Measurements from ENCODE around the gene KRTAP21-1. TPM values are rescaled to one million over a fixed set of nuclear protein-coding genes. Genes with fewer than 3 reads are reported as not detected.

Gene KRTAP21-1
- total and polyA plus RNA-seq, 9 of the 15 experiments (the other 6 are each of a cell fraction or from before 2014, with no cell fraction given): not detected

DNA sequence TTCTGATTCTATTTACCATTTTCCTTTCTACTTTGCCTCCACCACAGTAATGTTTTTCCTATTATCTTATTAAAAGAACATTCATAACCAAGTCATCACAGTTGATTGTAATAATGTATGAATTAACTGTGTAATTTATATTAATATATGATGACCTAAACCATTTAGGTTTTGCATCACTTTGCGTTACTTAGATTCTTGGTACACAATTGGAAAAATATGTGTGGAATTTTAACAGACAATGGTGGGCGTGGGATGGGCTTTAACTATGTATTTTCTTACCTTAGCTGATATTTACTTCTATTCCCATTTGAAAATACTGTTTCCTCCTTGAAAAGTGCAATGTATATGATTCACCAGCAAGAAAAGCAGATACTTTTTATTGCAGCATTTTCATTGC is 40.3 kb downstream of the KRTAP21-1 start:
- 0% methylated on average over 2 of the region's 2 CpGs for WGBS (ENCODE audit: insufficient coverage, low coverage, missing lambda C conversion rate)
- no peak overlapping the region for H3K27ac ChIP-seq (ENCODE audit: extremely low read depth, low read depth, low read length)
- H4K20me1 ChIP-seq (replicated peaks; ENCODE audit: control insufficient read depth, insufficient read depth, low read length): no peaks in the 10 kb centered on the region
- no TSS peak for BruUV-seq (replicated peaks)
- no peak overlapping the region for H2AFZ ChIP-seq (ENCODE audit: low read depth, low read length)
- no peaks in the 10 kb centered on the region for H3K9me1 ChIP-seq (ENCODE audit: control insufficient read depth, insufficient read depth, low read length)
- CTCF ChIA-PET (ENCODE audit: low intra/inter-chr PET ratio): no interaction called here
- H3K4me2 ChIP-seq (ENCODE audit: insufficient read depth, low read length): no peak overlapping the region
- DNase-seq (ENCODE audit: extremely low read depth in 1 of 4, low spot score in 3 of 4): no peak
- no peaks in the 10 kb centered on the region for H3K36me3 ChIP-seq (ENCODE audit: control insufficient read depth, insufficient read depth, low read length)
- no peaks in the 10 kb centered on the region for H3K9me3 ChIP-seq (replicated peaks; ENCODE audit: control insufficient read depth, insufficient read depth, low read depth, low read length)
- no peaks in the 10 kb centered on the region for H3K4me1 ChIP-seq (replicated peaks in 1 of 2; ENCODE audit: control insufficient read depth in 2 of 2, insufficient read depth in 2 of 2, low read length in 2 of 2)
- in situ Hi-C loops (cut with MboI) (no loop called here), intact Hi-C loops (cut with micrococcal nuclease) (no loop called here)
- H3K79me2 ChIP-seq (ENCODE audit: control insufficient read depth, insufficient read depth, low read length): no peaks in the 10 kb centered on the region
- no peak overlapping the region for H3K9ac ChIP-seq (ENCODE audit: insufficient read depth in 1 of 2, low read depth in 2 of 2, low read length in 2 of 2)
- no peaks in the 10 kb centered on the region for H3K27me3 ChIP-seq (ENCODE audit: control insufficient read depth in 2 of 2, insufficient read depth in 2 of 2, low read length in 2 of 2)
- no peak overlapping the region for H3K4me3 ChIP-seq
- TF ChIP-seq RBM14 (IDR thresholded peaks at IDR 0.05; ENCODE audit: borderline replicate concordance, insufficient read depth, low read depth, low read length) (no peak), HDAC1 (IDR thresholded peaks at IDR 0.05) (no peak), BRF2 (IDR thresholded peaks at IDR 0.05; ENCODE audit: borderline replicate concordance, insufficient read depth, insufficient read length) (no peak), GATA2 (CRISPR knock-in tag; IDR thresholded peaks at IDR 0.05) (no peak), CHCHD3 (CRISPR knock-in tag; IDR thresholded peaks at IDR 0.05) (no peak), MBD1 (CRISPR knock-in tag; IDR thresholded peaks at IDR 0.05) (no peak), COPS2 (conservative IDR thresholded peaks at IDR 0.05) (no peak), ZNF217 (CRISPR knock-in tag; IDR thresholded peaks at IDR 0.05) (no peak)
- TF ChIP-seq, protein P1, sequence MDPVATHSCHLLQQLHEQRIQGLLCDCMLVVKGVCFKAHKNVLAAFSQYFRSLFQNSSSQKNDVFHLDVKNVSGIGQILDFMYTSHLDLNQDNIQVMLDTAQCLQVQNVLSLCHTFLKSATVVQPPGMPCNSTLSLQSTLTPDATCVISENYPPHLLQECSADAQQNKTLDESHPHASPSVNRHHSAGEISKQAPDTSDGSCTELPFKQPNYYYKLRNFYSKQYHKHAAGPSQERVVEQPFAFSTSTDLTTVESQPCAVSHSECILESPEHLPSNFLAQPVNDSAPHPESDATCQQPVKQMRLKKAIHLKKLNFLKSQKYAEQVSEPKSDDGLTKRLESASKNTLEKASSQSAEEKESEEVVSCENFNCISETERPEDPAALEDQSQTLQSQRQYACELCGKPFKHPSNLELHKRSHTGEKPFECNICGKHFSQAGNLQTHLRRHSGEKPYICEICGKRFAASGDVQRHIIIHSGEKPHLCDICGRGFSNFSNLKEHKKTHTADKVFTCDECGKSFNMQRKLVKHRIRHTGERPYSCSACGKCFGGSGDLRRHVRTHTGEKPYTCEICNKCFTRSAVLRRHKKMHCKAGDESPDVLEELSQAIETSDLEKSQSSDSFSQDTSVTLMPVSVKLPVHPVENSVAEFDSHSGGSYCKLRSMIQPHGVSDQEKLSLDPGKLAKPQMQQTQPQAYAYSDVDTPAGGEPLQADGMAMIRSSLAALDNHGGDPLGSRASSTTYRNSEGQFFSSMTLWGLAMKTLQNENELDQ (CRISPR knock-in tag; IDR thresholded peaks at IDR 0.05; ENCODE audit: borderline replicate concordance): no peak
- TF ChIP-seq, protein P2, sequence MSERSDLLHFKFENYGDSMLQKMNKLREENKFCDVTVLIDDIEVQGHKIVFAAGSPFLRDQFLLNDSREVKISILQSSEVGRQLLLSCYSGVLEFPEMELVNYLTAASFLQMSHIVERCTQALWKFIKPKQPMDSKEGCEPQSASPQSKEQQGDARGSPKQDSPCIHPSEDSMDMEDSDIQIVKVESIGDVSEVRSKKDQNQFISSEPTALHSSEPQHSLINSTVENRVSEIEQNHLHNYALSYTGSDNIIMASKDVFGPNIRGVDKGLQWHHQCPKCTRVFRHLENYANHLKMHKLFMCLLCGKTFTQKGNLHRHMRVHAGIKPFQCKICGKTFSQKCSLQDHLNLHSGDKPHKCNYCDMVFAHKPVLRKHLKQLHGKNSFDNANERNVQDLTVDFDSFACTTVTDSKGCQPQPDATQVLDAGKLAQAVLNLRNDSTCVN (CRISPR knock-in tag; IDR thresholded peaks at IDR 0.05): no peak
- ATAC-seq: no peak
- no peak for FAIRE-seq
- POLR2A ChIA-PET: no interaction called here
